Cardiac muscle cell (in vitro differentiated cells and primary cell): ENCODE results near the gene CEBPZ. TPM values are rescaled to one million over a fixed set of nuclear protein-coding genes. Genes with fewer than 3 reads are reported as not detected.

ENCODE experiments used
- DNase-seq, 2 donors: peaks; one replicate each; pipeline versions ENCODE4 v3.0.0 to v3.0.0-alpha.2; 2010 to 2017; ENCODE audit warnings: low read depth in 1 of 2, low spot score in 1 of 2
- H3K27ac ChIP-seq: fragments of 200-600 bp; sonication (generic); 2 replicates; pipeline ENCODE4 v1.5.1; 2016
- H3K27me3 ChIP-seq: fragments of 200-600 bp; sonication (generic); 2 replicates; pipeline ENCODE4 v1.6.0; 2016; ENCODE audit warnings: control low read depth
- H3K36me3 ChIP-seq: fragments of 200-600 bp; sonication (generic); 2 replicates; pipeline ENCODE4 v1.5.1; 2016; ENCODE audit warnings: control low read depth
- H3K4me1 ChIP-seq: fragments of 200-600 bp; sonication (generic); 2 replicates; pipeline ENCODE4 v1.8.1; 2017; ENCODE audit warnings: low read depth, mild to moderate bottlenecking, mixed run types
- H3K4me3 ChIP-seq: fragments of 200-600 bp; sonication (generic); 2 replicates; pipeline ENCODE4 v1.5.1; 2016; ENCODE audit warnings: mild to moderate bottlenecking
- H3K9me3 ChIP-seq: fragments of 200-600 bp; sonication (generic); 2 replicates; pipeline ENCODE4 v1.5.1; 2017; ENCODE audit warnings: low read depth, mild to moderate bottlenecking, control low read depth
- CTCF ChIP-seq: IDR thresholded peaks from 2 replicates; pipeline ENCODE4 v1.5.1; 2012; ENCODE audit warnings: low read depth, mild to moderate bottlenecking, low read length
- polyA plus RNA-seq: library from polyadenylated mRNA; unstranded; fragments of >200 nt; fragmentation: Nextera tagmentation; extraction: Ambion mirVana; gene quantifications from 2 replicates; pipeline ENCODE4 v1.2.1, GENCODE V29; 2016
- total RNA-seq: library from RNA; depleted of rRNA; stranded (reverse); fragments of >200 nt; gene quantifications from 2 replicates; pipeline ENCODE4 v1.2.3, GENCODE V29; 2016

The CEBPZ gene
- total and polyA plus RNA-seq, 2 experiments from 2014 or later = 18.9 to 27.9 TPM

GRCh38 chr2:37171624-37171950 lies 59.8 kb downstream of the CEBPZ start:
- no peak for TF ChIP-seq CTCF
- Histone ChIP-seq H3K4me3 (no peak overlapping the region), H3K36me3 (no peaks in the 10 kb centered on the region), H3K27me3 (no peaks in the 10 kb centered on the region), H3K9me3 (no peaks in the 10 kb centered on the region), H3K4me1 (no peaks in the 10 kb centered on the region), H3K27ac (no peak overlapping the region)
- DNase-seq = no peak

GRCh38 chr2:37168217-37168981 lies 63.0 kb downstream of the CEBPZ start:
- H3K36me3 ChIP-seq = no peaks in the 10 kb centered on the region
- peak; percentile 50 to 63 for DNase-seq
- no peak overlapping the region for H3K4me3 ChIP-seq
- peak; percentile 71 for TF ChIP-seq CTCF
- H3K27me3 ChIP-seq = no peaks in the 10 kb centered on the region
- H3K27ac ChIP-seq = no peak overlapping the region
- H3K9me3 ChIP-seq = no peaks in the 10 kb centered on the region
- H3K4me1 ChIP-seq = no peaks in the 10 kb centered on the region

GRCh38 chr2:37167636-37168180 lies 63.7 kb downstream of the CEBPZ start:
- TF ChIP-seq CTCF = no peak
- DNase-seq = no peak
- no peak overlapping the region for H3K27ac ChIP-seq

GRCh38 chr2:37164757-37165156 lies 66.6 kb downstream of the CEBPZ start:
- no peaks in the 10 kb centered on the region for H3K9me3 ChIP-seq
- H3K27me3 ChIP-seq = no peaks in the 10 kb centered on the region
- no peak overlapping the region for H3K27ac ChIP-seq
- no peak overlapping the region for H3K4me3 ChIP-seq
- no peaks in the 10 kb centered on the region for H3K4me1 ChIP-seq
- TF ChIP-seq CTCF = no peak
- DNase-seq = no peak
- no peaks in the 10 kb centered on the region for H3K36me3 ChIP-seq

More at GRCh38 chr2:37167636-37168180, 63.7 kb downstream of the CEBPZ start:
- no peak overlapping the region for H3K4me3 ChIP-seq
- no peaks in the 10 kb centered on the region for H3K4me1 ChIP-seq
- no peaks in the 10 kb centered on the region for H3K36me3 ChIP-seq
- no peaks in the 10 kb centered on the region for H3K9me3 ChIP-seq
- no peaks in the 10 kb centered on the region for H3K27me3 ChIP-seq

- Histone ChIP-seq H3K36me3 (no peaks in the 10 kb centered on the region), H3K4me1 (peaks cover 4% of the 10 kb centered on the region), H3K27me3 (no peaks in the 10 kb centered on the region), H3K27ac (peak within 1 kb of the TSS; percentile 54), H3K9me3 (no peaks in the 10 kb centered on the region), H3K4me3 (peak within 1 kb of the TSS; percentile 57)
- TF ChIP-seq CTCF = no peak
- DNase-seq = peak; percentile 82 to 88
These were observed 74.3 kb downstream of the CEBPZ start, which contains the start of gene EIF2AK2 for GRCh38 chr2:37156857-37157714. TSS of gene EIF2AK2 (minus strand) at chr2:37156980. CDS start at chr2:37147806, 9,174 bp downstream.
